CD8-positive, alpha-beta memory T cell (primary cell): ENCODE results near the gene NKAPD1. TPM values are rescaled to one million over a fixed set of nuclear protein-coding genes. Genes with fewer than 3 reads are reported as not detected.
"Not testable (repeated sequence)": the region's sequence is repeated elsewhere in the genome, so short reads cannot be mapped to it uniquely, and the experiment has no call there.

Experiments
- CTCF ChIA-PET: fragments of 350-600 bp; sonication (Branson Sonifier 250); formaldehyde crosslinking; loops from one replicate; lab custom pipeline; 2021; ENCODE audit warnings: antibody characterized with exemption; lab: Charles Lee
- POLR2A ChIA-PET: fragments of 350-600 bp; sonication (Branson Sonifier 250); formaldehyde crosslinking; loops from one replicate; lab custom pipeline; 2021; ENCODE audit warnings: antibody characterized with exemption; lab: Charles Lee
- DNase-seq, 5 donors: peaks; one replicate each; pipeline versions ENCODE4 v3.0.0 to v3.0.0-alpha.2; 2020 to 2022; ENCODE audit warnings: mixed read lengths in 1 of 5
- H3K27ac ChIP-seq: one replicate; pipeline ENCODE4 v1.7.0; 2013; ENCODE audit warnings: low read depth, mild to moderate bottlenecking, low read length, moderate library complexity
- H3K27me3 ChIP-seq: 2 replicates; pipeline ENCODE4 v1.7.0; 2013; ENCODE audit warnings: low read length, mild to moderate bottlenecking; ENCODE audit not compliant: insufficient read depth, poor library complexity, severe bottlenecking
- H3K36me3 ChIP-seq: 2 replicates; pipeline ENCODE4 v1.7.0; 2013; ENCODE audit warnings: mild to moderate bottlenecking, low read length, moderate library complexity; ENCODE audit not compliant: insufficient read depth
- H3K4me1 ChIP-seq: 2 replicates; pipeline ENCODE4 v1.7.0; 2013; ENCODE audit warnings: mild to moderate bottlenecking, low read length, moderate library complexity; ENCODE audit not compliant: insufficient read depth
- H3K4me3 ChIP-seq: 2 replicates; pipeline ENCODE4 v1.7.0; 2013; ENCODE audit warnings: mild to moderate bottlenecking, low read length
- H3K9me3 ChIP-seq: 2 replicates; pipeline ENCODE4 v1.7.0; 2013; ENCODE audit warnings: mild to moderate bottlenecking, low read length
- H3K27ac Mint-ChIP-seq, 8 donors: one replicate each; pipeline ENCODE4 v1.8.0; 2020 to 2021; ENCODE audit warnings: mixed read lengths in 8 of 8, mild to moderate bottlenecking in 6 of 8, inconsistent platforms in 3 of 8, moderate library complexity in 3 of 8
- H3K27me3 Mint-ChIP-seq, 2 donors: one replicate each; pipeline ENCODE4 v1.8.0; 2020 to 2021; ENCODE audit warnings: mixed read lengths in 2 of 2, mild to moderate bottlenecking in 1 of 2, moderate library complexity in 1 of 2
- H3K36me3 Mint-ChIP-seq, 3 donors: one replicate each; pipeline ENCODE4 v1.8.0; 2020 to 2021; ENCODE audit warnings: mixed read lengths in 3 of 3, inconsistent platforms in 1 of 3, mild to moderate bottlenecking in 1 of 3
- H3K4me1 Mint-ChIP-seq, 3 donors: one replicate each; pipeline ENCODE4 v1.8.0; 2020 to 2021; ENCODE audit warnings: mixed read lengths in 3 of 3, inconsistent platforms in 1 of 3, mild to moderate bottlenecking in 1 of 3
- H3K4me3 Mint-ChIP-seq, 7 donors: one replicate each; pipeline ENCODE4 v1.8.0; 2020 to 2021; ENCODE audit warnings: mixed read lengths in 7 of 7, mild to moderate bottlenecking in 6 of 7, moderate library complexity in 4 of 7, inconsistent platforms in 2 of 7
- H3K9me3 Mint-ChIP-seq, 5 donors: one replicate each; pipeline ENCODE4 v1.8.0; 2020 to 2022; ENCODE audit warnings: mixed read lengths in 5 of 5, mild to moderate bottlenecking in 3 of 5, moderate library complexity in 2 of 5, inconsistent platforms in 1 of 5
- polyA plus RNA-seq: library from polyadenylated mRNA; unstranded; fragments of 300-500 nt; fragmentation: Illumina TruSeq; gene quantifications from one replicate; pipeline ENCODE4 v1.2.3, GENCODE V29; 2021
- total RNA-seq, 2 experiments: library from RNA; stranded (reverse); gene quantifications; one replicate each; pipeline ENCODE4 v1.2.3, GENCODE V29; 2021

Gene NKAPD1
- total RNA-seq (10 to 100 TPM; 22.0 to 22.6 TPM), polyA plus RNA-seq (13.4 TPM)

GRCh38 chr11:112073941-112074811 is at the start of gene NKAPD1, which contains the start of gene PIH1D2:
Gene NKAPD1, plus strand, starts transcription at chr11:112074299. Its CDS starts 1,276 bp downstream, at chr11:112075575.
Gene PIH1D2, minus strand, starts transcription at chr11:112074017. Its CDS starts 843 bp downstream, at chr11:112073174.
- DNase-seq, result peak; percentile 61 to 91 (median 82)
- peaks cover 33 to 39% (median 35%) of the 10 kb centered on the region in 3 donors for H3K4me1 Mint-ChIP-seq
- ChIA-PET POLR2A (interaction anchor here (0.6 to 1.4 kb wide), 2 partner anchors 12 to 121 kb away, joined by 3 to 7 read pairs; partner anchors contain the start of genes SDHD and TIMM8B), CTCF (interaction anchor here (0.9 kb wide), 1 partner anchor 13 kb away, joined by 3 read pairs; the partner anchor contains the start of genes SDHD and TIMM8B)
- no peaks in the 10 kb centered on the region for H3K27me3 ChIP-seq
- H3K9me3 Mint-ChIP-seq, result no peaks in the 10 kb centered on the region
- peak within 1 kb of the TSS; percentile 80 to 99 (median 95) for H3K4me3 Mint-ChIP-seq
- H3K4me1 ChIP-seq, result peaks cover 14% of the 10 kb centered on the region
- peak within 1 kb of the TSS; percentile 89 for H3K27ac ChIP-seq
- peak within 1 kb of the TSS; percentile 98 for H3K4me3 ChIP-seq
- H3K27me3 Mint-ChIP-seq, result peaks cover 8 to 21% of the 10 kb centered on the region in 2 donors
- peaks cover 0 to 34% (median 11%) of the 10 kb centered on the region in 3 donors for H3K36me3 Mint-ChIP-seq
- peaks cover 4% of the 10 kb centered on the region for H3K36me3 ChIP-seq
- H3K27ac Mint-ChIP-seq, result peak within 1 kb of the TSS; percentile 85 to 99 (median 94)
- H3K9me3 ChIP-seq, result no peaks in the 10 kb centered on the region

GRCh38 chr11:112024773-112025678 is 49.1 kb upstream of the NKAPD1 start, which contains the start of gene DLAT:
Gene DLAT, plus strand, starts transcription at chr11:112025408. Its CDS starts 65 bp downstream, at chr11:112025473.
- H3K9me3 Mint-ChIP-seq, result peaks cover 0 to 2% (median 0%) of the 10 kb centered on the region in 5 donors
- peak; percentile 74 to 88 (median 83) for DNase-seq
- peaks cover 11% of the 10 kb centered on the region for H3K4me1 ChIP-seq
- peak within 1 kb of the TSS; percentile 74 for H3K27ac ChIP-seq
- POLR2A ChIA-PET, result interaction anchor here (1.0 kb wide), 1 partner anchor 156 kb away, joined by 3 read pairs; no protein-coding TSS in a partner anchor
- peaks cover 27 to 39% (median 33%) of the 10 kb centered on the region in 3 donors for H3K4me1 Mint-ChIP-seq
- H3K36me3 Mint-ChIP-seq, result peaks cover 2 to 38% (median 6%) of the 10 kb centered on the region in 3 donors
- H3K27me3 ChIP-seq, result no peaks in the 10 kb centered on the region
- H3K27me3 Mint-ChIP-seq, result peaks cover 0 to 2% of the 10 kb centered on the region in 2 donors
- H3K4me3 Mint-ChIP-seq, result peak within 1 kb of the TSS; percentile 97 to 100 (median 100)
- H3K4me3 ChIP-seq, result peak within 1 kb of the TSS; percentile 69
- H3K27ac Mint-ChIP-seq, result peak within 1 kb of the TSS; percentile 92 to 100 (median 99)
- CTCF ChIA-PET, result no interaction called here
- no peaks in the 10 kb centered on the region for H3K9me3 ChIP-seq
- H3K36me3 ChIP-seq, result peaks cover 5% of the 10 kb centered on the region

- Histone ChIP-seq H3K27me3 (no peaks in the 10 kb centered on the region), H3K36me3 (peaks cover 5% of the 10 kb centered on the region), H3K4me1 (peaks cover 11% of the 10 kb centered on the region), H3K9me3 (no peaks in the 10 kb centered on the region), H3K27ac (peak overlapping the region; percentile 74), H3K4me3 (peak overlapping the region; percentile 69)
- H3K27ac Mint-ChIP-seq, result peak overlapping the region; percentile 92 to 100 (median 99)
- CTCF ChIA-PET, result no interaction called here
- POLR2A ChIA-PET, result interaction anchor here (0.5 kb wide), 1 partner anchor 23 kb away, joined by 4 read pairs; no protein-coding TSS in a partner anchor
- H3K27me3 Mint-ChIP-seq, result peaks cover 0 to 2% of the 10 kb centered on the region in 2 donors
- DNase-seq, result peak in 1 of 5 donors; percentile 12
- H3K36me3 Mint-ChIP-seq, result peaks cover 5 to 45% (median 10%) of the 10 kb centered on the region in 3 donors
- H3K4me3 Mint-ChIP-seq, result peak overlapping the region; percentile 97 to 100 (median 100)
- peaks cover 0 to 2% (median 0%) of the 10 kb centered on the region in 5 donors for H3K9me3 Mint-ChIP-seq
- H3K4me1 Mint-ChIP-seq, result peaks cover 29 to 42% (median 33%) of the 10 kb centered on the region in 3 donors
These were observed 48.4 kb upstream of the NKAPD1 start for GRCh38 chr11:112025707-112026106.

- Mint-ChIP-seq H3K4me1 (peaks cover 29 to 42% (median 33%) of the 10 kb centered on the region in 3 donors), H3K36me3 (peaks cover 5 to 51% (median 10%) of the 10 kb centered on the region in 3 donors), H3K4me3 (peak overlapping the region in 1 of 7 donors; percentile 65)
- H3K27ac Mint-ChIP-seq, POLR2A ChIA-PET, H3K9me3 Mint-ChIP-seq, H3K9me3 ChIP-seq, H3K27me3 Mint-ChIP-seq, H3K27me3 ChIP-seq, DNase-seq, CTCF ChIA-PET, H3K36me3 ChIP-seq, H3K4me3 ChIP-seq, H3K27ac ChIP-seq: not testable (repeated sequence)
- H3K4me1 ChIP-seq, result peaks cover 11% of the 10 kb centered on the region
These were observed 47.2 kb upstream of the NKAPD1 start for GRCh38 chr11:112026784-112027410.

- ChIA-PET POLR2A (no interaction called here), CTCF (no interaction called here)
- peak overlapping the region in 1 of 7 donors; percentile 11 for H3K4me3 Mint-ChIP-seq
- peaks cover 0 to 2% (median 0%) of the 10 kb centered on the region in 5 donors for H3K9me3 Mint-ChIP-seq
- Histone ChIP-seq H3K36me3 (peaks cover 5% of the 10 kb centered on the region), H3K27ac (no peak overlapping the region), H3K4me1 (peaks cover 5% of the 10 kb centered on the region), H3K4me3 (no peak overlapping the region), H3K9me3 (no peaks in the 10 kb centered on the region), H3K27me3 (no peaks in the 10 kb centered on the region)
- no peak for DNase-seq
- H3K27ac Mint-ChIP-seq, result peak overlapping the region in 4 of 8 donors; percentile 0 to 69 (median 44)
- peaks cover 10 to 65% (median 15%) of the 10 kb centered on the region in 3 donors for H3K36me3 Mint-ChIP-seq
- H3K4me1 Mint-ChIP-seq, result peaks cover 20 to 35% (median 22%) of the 10 kb centered on the region in 3 donors
- H3K27me3 Mint-ChIP-seq, result peaks cover 0 to 2% of the 10 kb centered on the region in 2 donors
These were observed 44.6 kb upstream of the NKAPD1 start for GRCh38 chr11:112029460-112029859.

- no peak for DNase-seq
- Histone ChIP-seq H3K27ac (no peak overlapping the region), H3K9me3 (no peaks in the 10 kb centered on the region), H3K27me3 (no peaks in the 10 kb centered on the region), H3K36me3 (peaks cover 13% of the 10 kb centered on the region), H3K4me3 (no peak overlapping the region), H3K4me1 (no peaks in the 10 kb centered on the region)
- H3K36me3 Mint-ChIP-seq, result peaks cover 10 to 65% (median 12%) of the 10 kb centered on the region in 3 donors
- no peak overlapping the region for H3K4me3 Mint-ChIP-seq
- POLR2A ChIA-PET, result no interaction called here
- H3K27ac Mint-ChIP-seq, result peak overlapping the region in 1 of 8 donors; percentile 32
- CTCF ChIA-PET, result no interaction called here
- H3K4me1 Mint-ChIP-seq, result peaks cover 7 to 15% (median 10%) of the 10 kb centered on the region in 3 donors
- H3K9me3 Mint-ChIP-seq, result no peaks in the 10 kb centered on the region
- no peaks in the 10 kb centered on the region for H3K27me3 Mint-ChIP-seq
These were observed 40.2 kb upstream of the NKAPD1 start for GRCh38 chr11:112033902-112034301.

- ChIA-PET CTCF (no interaction called here), POLR2A (no interaction called here)
- Mint-ChIP-seq H3K9me3 (no peaks in the 10 kb centered on the region), H3K4me3 (no peak overlapping the region), H3K27ac (peak overlapping the region in 2 of 8 donors; percentile 14 to 32), H3K36me3 (peaks cover 12 to 68% (median 14%) of the 10 kb centered on the region in 3 donors), H3K27me3 (no peaks in the 10 kb centered on the region), H3K4me1 (peaks cover 8 to 16% (median 16%) of the 10 kb centered on the region in 3 donors)
- no peaks in the 10 kb centered on the region for H3K9me3 ChIP-seq
- no peaks in the 10 kb centered on the region for H3K27me3 ChIP-seq
- H3K27ac ChIP-seq, result no peak overlapping the region
- H3K4me1 ChIP-seq, result no peaks in the 10 kb centered on the region
- H3K36me3 ChIP-seq, result peaks cover 17% of the 10 kb centered on the region
- no peak overlapping the region for H3K4me3 ChIP-seq
- no peak for DNase-seq
These were observed 36.6 kb upstream of the NKAPD1 start for GRCh38 chr11:112037527-112037926.
